GM12801 (cell line): Measurements from ENCODE around the gene NEMF.

ENCODE experiments used
- TF ChIP-seq, protein P1 (sequence below): IDR thresholded peaks from one replicate; pipeline ENCODE4 v1.5.1; 2011; ENCODE audit warnings: control low read depth; ENCODE audit not compliant: insufficient read length; ENCODE audit errors: extremely low read depth

NEMF gene

DNA sequence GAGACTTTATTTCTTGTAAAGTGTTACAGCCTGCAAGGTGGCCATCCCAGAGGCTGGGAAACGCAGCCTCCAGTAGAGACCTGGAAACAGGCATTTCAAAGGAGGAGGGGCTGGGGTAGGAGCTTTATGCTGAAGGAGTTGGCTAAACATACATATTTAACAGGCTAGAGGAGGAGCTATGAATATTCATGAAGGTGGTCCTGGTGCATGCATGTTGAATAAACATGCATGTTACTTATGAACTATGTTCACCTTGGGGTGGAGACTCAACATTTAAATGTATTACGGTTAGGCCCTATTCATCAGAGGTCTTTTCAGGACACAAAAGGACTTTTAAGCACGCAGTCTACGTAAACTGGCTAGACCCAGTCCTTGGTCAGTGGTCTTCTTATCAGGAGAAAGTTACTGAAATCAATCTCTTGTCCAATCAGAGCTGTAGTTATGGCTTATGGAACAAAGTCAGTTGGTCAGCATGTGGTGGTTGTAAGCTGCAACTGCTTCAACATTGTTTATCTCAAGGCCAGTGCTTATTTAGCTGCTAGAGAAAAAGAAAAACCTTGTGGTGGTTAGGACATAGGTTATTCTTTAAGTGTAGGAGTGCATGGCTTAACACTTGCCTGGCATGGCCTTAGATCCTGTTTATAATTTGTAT lies 28.9 kb upstream of the NEMF start:
- TF ChIP-seq, protein P1, sequence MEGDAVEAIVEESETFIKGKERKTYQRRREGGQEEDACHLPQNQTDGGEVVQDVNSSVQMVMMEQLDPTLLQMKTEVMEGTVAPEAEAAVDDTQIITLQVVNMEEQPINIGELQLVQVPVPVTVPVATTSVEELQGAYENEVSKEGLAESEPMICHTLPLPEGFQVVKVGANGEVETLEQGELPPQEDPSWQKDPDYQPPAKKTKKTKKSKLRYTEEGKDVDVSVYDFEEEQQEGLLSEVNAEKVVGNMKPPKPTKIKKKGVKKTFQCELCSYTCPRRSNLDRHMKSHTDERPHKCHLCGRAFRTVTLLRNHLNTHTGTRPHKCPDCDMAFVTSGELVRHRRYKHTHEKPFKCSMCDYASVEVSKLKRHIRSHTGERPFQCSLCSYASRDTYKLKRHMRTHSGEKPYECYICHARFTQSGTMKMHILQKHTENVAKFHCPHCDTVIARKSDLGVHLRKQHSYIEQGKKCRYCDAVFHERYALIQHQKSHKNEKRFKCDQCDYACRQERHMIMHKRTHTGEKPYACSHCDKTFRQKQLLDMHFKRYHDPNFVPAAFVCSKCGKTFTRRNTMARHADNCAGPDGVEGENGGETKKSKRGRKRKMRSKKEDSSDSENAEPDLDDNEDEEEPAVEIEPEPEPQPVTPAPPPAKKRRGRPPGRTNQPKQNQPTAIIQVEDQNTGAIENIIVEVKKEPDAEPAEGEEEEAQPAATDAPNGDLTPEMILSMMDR: no peak

DNA sequence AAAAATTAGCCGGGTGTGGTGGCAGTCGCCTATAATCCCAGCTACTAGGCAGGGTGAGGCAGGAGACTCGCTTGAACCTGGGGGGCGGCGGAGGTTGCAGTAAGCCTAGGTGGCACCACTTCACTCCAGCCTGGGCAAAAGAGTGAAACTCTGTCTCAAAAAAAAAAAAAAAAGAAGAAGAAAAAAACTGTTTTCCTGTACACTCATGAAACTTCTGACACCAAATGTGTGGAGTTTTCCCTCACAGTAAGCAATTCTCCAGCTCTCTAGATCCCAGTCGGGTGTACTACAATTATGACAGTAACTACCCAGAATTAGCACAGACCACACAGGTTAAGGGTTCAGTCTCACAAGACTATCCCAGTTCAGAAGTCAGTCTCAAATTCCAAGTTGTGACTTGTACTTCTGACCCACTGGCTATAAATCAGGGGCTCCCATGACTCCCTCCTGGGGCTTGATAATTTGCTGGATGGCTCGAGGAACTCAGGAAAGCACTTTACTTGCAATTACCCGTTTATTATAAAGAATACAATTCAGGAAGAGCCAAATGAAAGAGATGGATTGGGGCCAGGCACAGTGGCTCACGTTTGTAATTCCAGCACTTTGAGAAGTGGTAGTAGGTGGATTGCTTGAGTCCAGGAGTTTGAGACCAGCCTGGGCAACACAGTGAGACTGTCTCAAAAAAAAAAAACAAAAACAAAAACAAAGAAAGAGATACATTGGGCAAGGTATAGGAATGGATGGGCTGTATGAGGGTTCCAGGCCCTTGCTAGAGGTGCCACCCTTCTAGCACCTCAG lies 27.9 kb upstream of the NEMF start:
- TF ChIP-seq, protein P1: no peak

DNA sequence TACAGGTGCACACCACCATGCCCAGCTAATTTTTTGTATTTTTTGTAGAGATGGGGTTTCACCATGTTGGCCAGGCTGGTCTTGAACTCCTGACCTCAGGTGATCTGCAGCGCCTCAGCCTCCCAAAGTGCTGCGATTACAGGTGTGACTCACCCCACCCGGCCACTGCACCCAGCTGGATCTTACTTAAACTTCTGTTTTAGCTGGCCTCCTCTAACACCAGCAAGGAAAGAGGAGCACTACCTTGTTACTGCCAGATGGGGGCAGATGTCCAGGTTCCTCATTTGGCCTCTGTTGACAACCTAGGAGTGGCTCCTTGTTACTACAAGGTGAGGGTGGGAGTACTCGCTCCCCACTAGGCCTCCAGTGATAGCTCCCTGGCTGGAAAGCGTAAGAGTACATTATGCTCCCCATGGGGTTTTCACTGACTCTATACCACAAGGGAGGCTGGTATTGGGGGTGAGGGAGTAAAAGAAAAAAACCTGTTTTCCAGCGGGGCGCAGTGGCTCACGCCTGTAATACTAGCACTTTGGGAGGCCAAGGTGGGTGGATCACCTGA lies 27.1 kb upstream of the NEMF start:
- TF ChIP-seq, protein P1: no peak

DNA sequence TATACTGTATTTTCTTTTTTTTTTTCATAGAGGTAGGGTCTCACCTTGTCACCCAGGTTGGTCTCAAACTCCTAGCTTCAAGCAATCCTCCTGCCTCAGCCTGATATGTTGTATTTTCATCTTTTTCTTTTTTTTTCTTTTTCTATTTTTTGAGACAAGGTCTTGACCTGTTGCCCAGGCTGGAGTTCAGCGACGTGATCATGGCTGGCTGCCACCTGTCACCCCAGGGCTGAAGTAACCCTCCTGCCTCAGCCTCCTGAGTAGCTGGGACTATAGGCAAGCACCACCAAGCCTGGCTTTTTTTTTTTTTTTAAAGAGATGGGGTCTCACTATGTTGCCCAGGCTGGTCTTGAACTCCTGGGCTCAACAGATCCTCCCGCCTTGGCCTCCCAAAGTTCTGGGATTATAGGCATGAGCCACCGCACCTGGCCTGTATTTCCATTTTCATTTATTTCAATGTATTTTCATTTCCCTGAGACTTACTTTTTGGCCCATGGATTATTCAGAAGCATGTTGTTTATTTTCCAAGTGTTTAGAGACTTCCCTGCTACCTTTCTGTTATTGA lies 24.1 kb upstream of the NEMF start:
- TF ChIP-seq, protein P1: no peak

DNA sequence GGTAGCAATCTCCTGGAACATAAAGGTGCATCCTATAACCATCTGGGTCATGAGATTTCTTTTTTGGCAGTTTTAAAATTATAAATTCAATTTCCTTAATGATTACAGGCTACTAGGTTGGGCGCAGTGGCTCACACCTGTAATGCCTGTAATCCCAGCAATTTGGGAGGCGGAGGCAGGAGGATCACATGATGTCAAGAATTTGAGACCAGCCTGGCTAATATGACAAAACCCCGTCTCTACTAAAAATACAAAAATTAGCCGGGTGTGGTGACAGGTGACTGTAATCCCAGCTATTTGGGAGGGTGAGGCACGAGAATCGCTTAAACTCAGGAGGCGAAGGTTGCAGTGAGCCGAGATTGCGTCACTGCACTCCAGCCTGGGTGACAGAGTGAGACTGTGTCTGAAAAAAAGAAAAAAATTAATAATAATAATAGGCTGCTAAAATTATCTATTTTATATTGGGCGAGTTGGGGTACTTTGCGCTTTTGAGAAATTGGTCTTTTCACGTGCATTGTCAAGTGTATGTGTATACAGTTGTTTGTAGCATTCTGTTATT lies 23.1 kb upstream of the NEMF start:
- TF ChIP-seq, protein P1: no peak

DNA sequence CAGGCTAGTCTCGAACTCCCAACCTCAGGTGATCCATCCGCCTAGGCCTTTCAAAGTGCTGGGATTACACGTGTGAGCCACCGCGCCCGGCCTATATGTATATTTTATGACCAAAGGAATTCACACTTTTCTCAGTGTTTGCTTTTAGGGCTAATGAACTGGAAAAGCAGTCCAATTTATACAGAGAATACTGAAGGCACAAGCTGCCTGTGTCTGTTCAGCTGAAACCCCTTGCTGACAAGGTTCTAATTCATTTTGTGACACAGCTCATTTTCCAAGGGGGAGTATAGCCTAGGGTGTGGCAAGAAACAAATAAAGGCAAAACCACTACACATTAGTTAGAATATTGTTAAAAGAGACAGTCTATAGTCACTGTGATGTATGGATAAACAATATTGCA lies 18.3 kb upstream of the NEMF start:
- TF ChIP-seq, protein P1: no peak

DNA sequence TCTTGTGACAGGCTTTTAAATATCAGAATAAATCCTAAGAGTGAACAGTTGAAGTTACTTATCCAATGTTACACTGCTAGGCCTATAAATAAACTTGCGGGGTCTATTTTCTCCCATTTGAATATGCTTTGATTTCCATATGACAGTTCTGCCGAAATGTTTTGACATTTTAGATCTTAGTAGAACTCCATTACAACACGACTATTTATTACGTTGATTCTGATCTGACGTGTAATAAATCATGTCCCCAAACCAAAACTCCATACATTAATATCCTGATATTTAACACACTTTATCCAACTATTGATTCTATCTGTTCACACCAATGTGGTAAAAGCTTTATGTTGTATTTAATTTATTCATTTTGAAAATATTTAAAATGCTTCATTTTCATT lies 16.1 kb upstream of the NEMF start:
- TF ChIP-seq, protein P1: no peak
